CD4-positive, alpha-beta T cell treated with Interleukin-4 for 1 hour (primary cell): ENCODE results near the gene KRT23.

Experiments used
- DNase-seq, 2 donors: peaks; one replicate each; pipeline ENCODE4 v3.0.0-alpha.2; 2020 to 2022

The KRT23 gene

GRCh38 chr17:40906613-40907012 is 30.8 kb downstream of the KRT23 start:
- DNase-seq, result no peak

- DNase-seq, result no peak
Measured at GRCh38 chr17:40905370-40905769, 32.1 kb downstream of the KRT23 start.

GRCh38 chr17:40903129-40903847 is 34.2 kb downstream of the KRT23 start:
- no peak for DNase-seq

GRCh38 chr17:40902498-40902897 is 34.9 kb downstream of the KRT23 start:
- no peak for DNase-seq

- no peak for DNase-seq
Measured at GRCh38 chr17:40901981-40902474, 35.4 kb downstream of the KRT23 start.

- no peak for DNase-seq
Measured at GRCh38 chr17:40900809-40901356, 36.6 kb downstream of the KRT23 start.

GRCh38 chr17:40896916-40897455 is 40.5 kb downstream of the KRT23 start:
- DNase-seq, result no peak

- DNase-seq, result no peak
Measured at GRCh38 chr17:40895106-40895730, 42.2 kb downstream of the KRT23 start.

GRCh38 chr17:40888196-40888720 is 49.2 kb downstream of the KRT23 start:
- no peak for DNase-seq

GRCh38 chr17:40886090-40886489 is 51.4 kb downstream of the KRT23 start:
- no peak for DNase-seq

GRCh38 chr17:40884708-40885512 is 52.5 kb downstream of the KRT23 start, which contains the start of gene KRT20:
Gene KRT20 (minus strand): TSS chr17:40885242. CDS start chr17:40885185, 57 bp downstream.
- no peak for DNase-seq

GRCh38 chr17:40883626-40884334 is 53.7 kb downstream of the KRT23 start:
- no peak for DNase-seq

GRCh38 chr17:40883031-40883430 is 54.4 kb downstream of the KRT23 start:
- no peak for DNase-seq

- no peak for DNase-seq
Measured at GRCh38 chr17:40879026-40879425, 58.4 kb downstream of the KRT23 start.

- DNase-seq, result no peak
Measured at GRCh38 chr17:40878044-40878443, 59.4 kb downstream of the KRT23 start.

GRCh38 chr17:40873801-40874200 is 63.6 kb downstream of the KRT23 start:
- DNase-seq, result no peak

- DNase-seq, result no peak
Measured at GRCh38 chr17:40873255-40873654, 64.2 kb downstream of the KRT23 start.
